HG02885 (cell line): ENCODE results near the gene UBE2I.

Experiments
- ATAC-seq: cut with Tn5 transposase; IDR thresholded peaks from one replicate; pipeline ENCODE4 v1.9.1; 2021; ENCODE audit warnings: mild to moderate bottlenecking; ENCODE audit not compliant: unreplicated experiment, poor library complexity

UBE2I gene

GRCh38 chr16:1276580-1276878 lies 32.9 kb upstream of the UBE2I start:
- ATAC-seq = no peak

- no peak for ATAC-seq
Measured at GRCh38 chr16:1277151-1277598, 32.3 kb upstream of the UBE2I start.

GRCh38 chr16:1277617-1278282 lies 31.7 kb upstream of the UBE2I start:
- no peak for ATAC-seq

- no peak for ATAC-seq
Measured at GRCh38 chr16:1278477-1278876, 31.0 kb upstream of the UBE2I start.

GRCh38 chr16:1279081-1279944 lies 30.1 kb upstream of the UBE2I start:
- ATAC-seq = no peak

GRCh38 chr16:1279945-1280589 lies 29.4 kb upstream of the UBE2I start:
- no peak for ATAC-seq

GRCh38 chr16:1280783-1281182 lies 28.7 kb upstream of the UBE2I start:
- ATAC-seq = no peak

GRCh38 chr16:1281517-1281916 lies 27.9 kb upstream of the UBE2I start:
- ATAC-seq = no peak

GRCh38 chr16:1282324-1282973 lies 27.0 kb upstream of the UBE2I start:
- ATAC-seq = no peak

GRCh38 chr16:1283296-1283695 lies 26.1 kb upstream of the UBE2I start:
- ATAC-seq = no peak

GRCh38 chr16:1283996-1284616 lies 25.3 kb upstream of the UBE2I start:
- no peak for ATAC-seq

GRCh38 chr16:1285669-1286512 lies 23.5 kb upstream of the UBE2I start:
- ATAC-seq = no peak

GRCh38 chr16:1286513-1287094 lies 22.8 kb upstream of the UBE2I start:
- ATAC-seq = no peak

- ATAC-seq = no peak
Measured at GRCh38 chr16:1287982-1288670, 21.3 kb upstream of the UBE2I start.

- ATAC-seq = no peak
Measured at GRCh38 chr16:1288813-1289476, 20.5 kb upstream of the UBE2I start.

- ATAC-seq = no peak
Measured at GRCh38 chr16:1289477-1289866, 20.0 kb upstream of the UBE2I start.

GRCh38 chr16:1290063-1290501 lies 19.4 kb upstream of the UBE2I start:
- no peak for ATAC-seq
